C4-2B (cell line): ENCODE measurements around the gene GALK2.

Source experiments
- CTCF ChIP-seq: fragments of 450-650 bp; conservative IDR thresholded peaks from 2 replicates; pipeline ENCODE4 v1.5.1; 2017; ENCODE audit warnings: mild to moderate bottlenecking
- ZFX ChIP-seq: fragments of 450-650 bp; IDR thresholded peaks from 2 replicates; pipeline ENCODE4 v1.6.1; 2017

GRCh38 chr15:49155834-49156627 lies 14.0 kb upstream of the GALK2 start:
- TF ChIP-seq CTCF, result no peak
- no peak for TF ChIP-seq ZFX
